GM12892 (cell line): ENCODE measurements around the gene RREB1.

Experiments used
- DNase-seq: peaks from one replicate; pipeline ENCODE4 v3.0.0; 2011; ENCODE audit not compliant: insufficient read length
- FAIRE-seq: peaks from 2 replicates; lab custom pipeline; 2011; peaks lifted over from hg19 to GRCh38; lab: Jason Lieb, UNC
- POLR2A ChIP-seq: IDR thresholded peaks from 2 replicates; pipeline ENCODE4 v1.6.1; 2011; ENCODE audit warnings: low read depth, low read length, control low read depth
- POLR2AphosphoS5 ChIP-seq: IDR thresholded peaks from 2 replicates; pipeline ENCODE4 v1.6.1; 2011; ENCODE audit warnings: low read depth, low read length, control low read depth
- TAF1 ChIP-seq: IDR thresholded peaks from 2 replicates; pipeline ENCODE4 v1.6.1; 2011; ENCODE audit warnings: low read depth, mild to moderate bottlenecking, control low read depth, low read length, borderline replicate concordance

The RREB1 gene

GRCh38 chr6:7249946-7250643 is 142.3 kb downstream of the RREB1 start:
- no peak for FAIRE-seq
- TF ChIP-seq POLR2AphosphoS5 (no peak), TAF1 (no peak), POLR2A (no peak)
- no peak for DNase-seq

GRCh38 chr6:7250812-7251211 is 143.1 kb downstream of the RREB1 start:
- no peak for TF ChIP-seq POLR2AphosphoS5
- TF ChIP-seq POLR2A, result no peak
- TF ChIP-seq TAF1, result no peak
- DNase-seq (no peak), FAIRE-seq (no peak)

- FAIRE-seq (no peak), DNase-seq (no peak)
- TF ChIP-seq TAF1 (no peak), POLR2AphosphoS5 (no peak), POLR2A (no peak)
Observed at GRCh38 chr6:7251646-7252260, 144.0 kb downstream of the RREB1 start.

GRCh38 chr6:7252390-7252789 is 144.6 kb downstream of the RREB1 start:
- no peak for DNase-seq
- FAIRE-seq, result no peak
- TF ChIP-seq POLR2AphosphoS5, result peak; percentile 0; the same call in 1 of the 2 replicates
- no peak for TF ChIP-seq POLR2A

- DNase-seq, result no peak
- TF ChIP-seq POLR2A, result no peak
- TF ChIP-seq POLR2AphosphoS5, result no peak
- TF ChIP-seq TAF1, result no peak
- no peak for FAIRE-seq
Observed at GRCh38 chr6:7254980-7255835, 147.4 kb downstream of the RREB1 start.

- no peak for DNase-seq
- no peak for TF ChIP-seq TAF1
- TF ChIP-seq POLR2A, result no peak
- TF ChIP-seq POLR2AphosphoS5, result no peak
- FAIRE-seq, result no peak
Observed at GRCh38 chr6:7255918-7256317, 148.2 kb downstream of the RREB1 start.

- FAIRE-seq, result no peak
- no peak for TF ChIP-seq POLR2A
- no peak for TF ChIP-seq POLR2AphosphoS5
- no peak for TF ChIP-seq TAF1
- DNase-seq, result no peak
Observed at GRCh38 chr6:7256785-7257184, 149.0 kb downstream of the RREB1 start.

- FAIRE-seq (no peak), DNase-seq (no peak)
- TF ChIP-seq POLR2A (no peak), POLR2AphosphoS5 (no peak), TAF1 (no peak)
Observed at GRCh38 chr6:7257521-7258230, 149.9 kb downstream of the RREB1 start.

GRCh38 chr6:7258231-7258763 is 150.5 kb downstream of the RREB1 start:
- no peak for TF ChIP-seq POLR2A
- no peak for TF ChIP-seq POLR2AphosphoS5
- TF ChIP-seq TAF1, result no peak
- no peak for DNase-seq
- FAIRE-seq, result no peak

- no peak for DNase-seq
- peak; percentile 54 for FAIRE-seq
- TF ChIP-seq POLR2A (no peak), POLR2AphosphoS5 (no peak), TAF1 (no peak)
Observed at GRCh38 chr6:7260291-7261031, 152.7 kb downstream of the RREB1 start.
